Keratinocyte (primary cell): ENCODE results near the gene TMOD3. TPM values are rescaled to one million over a fixed set of nuclear protein-coding genes. Genes with fewer than 3 reads are reported as not detected.
A peak's percentile ranks its signal among the peaks of the same experiment; 100 is the strongest.

Source experiments
- DNase-seq: peaks from one replicate; pipeline ENCODE4 v3.0.0-alpha.2; 2011; ENCODE audit warnings: low read depth, missing footprints, low spot score
- FAIRE-seq: peaks from 2 replicates; lab custom pipeline; 2011; peaks lifted over from hg19 to GRCh38; lab: Jason Lieb, UNC
- H2AFZ ChIP-seq: 2 replicates; pipeline ENCODE4 v1.6.0; 2012; ENCODE audit warnings: low read length, control low read depth, inconsistent platforms; ENCODE audit not compliant: control insufficient read depth
- H3K27ac ChIP-seq: 2 replicates; pipeline ENCODE4 v1.5.1; 2011; ENCODE audit warnings: low read length; ENCODE audit not compliant: control insufficient read depth, insufficient read depth
- H3K27me3 ChIP-seq: 3 replicates; pipeline ENCODE4 v1.6.0; 2011; ENCODE audit warnings: low read length; ENCODE audit not compliant: control insufficient read depth, insufficient read depth; ENCODE audit errors: extremely low read depth
- H3K36me3 ChIP-seq, 2 experiments: 2 replicates in 1 of 2; 3 replicates in 1 of 2; pipeline ENCODE4 v1.5.1; 2011; ENCODE audit warnings: low read length in 2 of 2, mild to moderate bottlenecking in 1 of 2; ENCODE audit not compliant: control insufficient read depth in 2 of 2, insufficient read depth in 2 of 2; ENCODE audit errors: extremely low read depth in 1 of 2
- H3K4me1 ChIP-seq: 3 replicates; pipeline ENCODE4 v1.5.1; 2011; ENCODE audit warnings: low read length; ENCODE audit not compliant: control insufficient read depth, insufficient read depth; ENCODE audit errors: extremely low read depth
- H3K4me2 ChIP-seq: 3 replicates; pipeline ENCODE4 v1.6.0; 2011; ENCODE audit warnings: low read depth, low read length; ENCODE audit not compliant: control insufficient read depth, insufficient read depth; ENCODE audit errors: extremely low read depth
- H3K4me3 ChIP-seq, 3 experiments: fragments of 200-600 bp in 1 of 3; sonication (generic) in 1 of 3; 2 replicates in 2 of 3; 3 replicates in 1 of 3; pipeline ENCODE4 v1.5.1; 2011 to 2016; ENCODE audit warnings: low read length in 3 of 3, mild to moderate bottlenecking in 3 of 3, control low read depth in 2 of 3, inconsistent platforms in 1 of 3, low read depth in 1 of 3, mixed read lengths in 1 of 3, mixed run types in 1 of 3, moderate library complexity in 1 of 3; ENCODE audit not compliant: control insufficient read depth in 2 of 3, insufficient read depth in 2 of 3; ENCODE audit errors: extremely low read depth in 1 of 3
- H3K79me2 ChIP-seq: 2 replicates; pipeline ENCODE4 v1.6.0; 2012; ENCODE audit warnings: low read length; ENCODE audit not compliant: control insufficient read depth, insufficient read depth
- H3K9ac ChIP-seq: 3 replicates; pipeline ENCODE4 v1.6.0; 2011; ENCODE audit warnings: low read length; ENCODE audit not compliant: control insufficient read depth, insufficient read depth; ENCODE audit errors: extremely low read depth
- H3K9me1 ChIP-seq: 3 replicates; pipeline ENCODE4 v1.6.0; 2011; ENCODE audit warnings: low read length; ENCODE audit not compliant: control insufficient read depth, insufficient read depth; ENCODE audit errors: extremely low read depth
- H3K9me3 ChIP-seq: 2 replicates; pipeline ENCODE4 v1.5.1; 2012; ENCODE audit warnings: low read depth, low read length; ENCODE audit not compliant: control insufficient read depth
- H4K20me1 ChIP-seq: 3 replicates; pipeline ENCODE4 v1.6.0; 2011; ENCODE audit warnings: low read length; ENCODE audit not compliant: control insufficient read depth, insufficient read depth; ENCODE audit errors: extremely low read depth
- CTCF ChIP-seq, 3 experiments: IDR thresholded peaks in 1 of 3; conservative IDR thresholded peaks in 1 of 3; optimal IDR thresholded peaks in 1 of 3; 2 replicates in 2 of 3; 3 replicates in 1 of 3; pipeline versions ENCODE3 to v1.5.1; 2011; ENCODE audit warnings: low read length in 3 of 3, mild to moderate bottlenecking in 3 of 3, moderate library complexity in 2 of 3, control low read depth in 1 of 3, inconsistent platforms in 1 of 3; ENCODE audit not compliant: insufficient read depth in 2 of 3; ENCODE audit errors: extremely low read depth in 1 of 3
- EZH2 ChIP-seq: IDR thresholded peaks from one replicate; pipeline ENCODE4 v1.6.1; 2012; ENCODE audit warnings: inconsistent platforms, mild to moderate bottlenecking, low read length, moderate library complexity
- dilution Hi-C: fragments of 300-500 bp; cut with MboI; formaldehyde crosslinking; loops from one replicate; pipeline ENCODE4 v1.7.0; 2020; ENCODE audit warnings: low sequenced_read_pairs; ENCODE audit not compliant: extremely low pct_ligation_motif_present
- polyA plus RNA-seq, 5 experiments: library from polyadenylated mRNA; depleted of rRNA in 3 of 5; stranded (reverse) in 3 of 5; stranded (forward) in 1 of 5; unstranded in 1 of 5; fragments of >200 nt; gene quantifications; 1 replicate in 1 of 5; 2 replicates in 3 of 5; 3 replicates in 1 of 5; pipeline versions ENCODE4 v1.2.1 to v1.2.3, GENCODE V29; 2011 to 2012; ENCODE audit warnings: missing spikeins in 2 of 5, low read depth in 1 of 5, low replicate concordance in 1 of 5

Gene TMOD3
- polyA plus RNA-seq, 1 donor (not counting 4 experiments of a cell fraction or from before 2014, with no cell fraction given): 100 TPM

- H3K27me3 ChIP-seq: no peaks in the 10 kb centered on the region
- dilution Hi-C loops: no loop called here
- H3K4me3 ChIP-seq: no peak overlapping the region
- peaks cover 18% of the 10 kb centered on the region for H3K4me1 ChIP-seq
- FAIRE-seq (no peak), DNase-seq (no peak)
- H3K36me3 ChIP-seq: peaks cover 3 to 6% of the 10 kb centered on the region in 2 experiments
- H4K20me1 ChIP-seq: peaks cover 29% of the 10 kb centered on the region
- H3K27ac ChIP-seq: no peak overlapping the region
- H3K9me1 ChIP-seq: peaks cover 2% of the 10 kb centered on the region
- H3K79me2 ChIP-seq: peaks cover 99% of the 10 kb centered on the region
- H3K9me3 ChIP-seq: no peaks in the 10 kb centered on the region
- no peak overlapping the region for H3K9ac ChIP-seq
- TF ChIP-seq EZH2 (no peak), CTCF (optimal IDR thresholded peaks at IDR 0.05 in 1 of 3, IDR thresholded peaks at IDR 0.05 in 1 of 3, conservative IDR thresholded peaks at IDR 0.05 in 1 of 3; ENCODE audit: extremely low read depth in 1 of 3, insufficient read depth in 2 of 3, low read length in 3 of 3) (no peak)
- H2AFZ ChIP-seq: no peak overlapping the region
- H3K4me2 ChIP-seq: no peak overlapping the region
Observed at GRCh38 chr15:51853998-51854397, 24.5 kb downstream of the TMOD3 start.

- Histone ChIP-seq H3K9me3 (no peaks in the 10 kb centered on the region), H4K20me1 (peaks cover 27% of the 10 kb centered on the region), H3K27me3 (no peaks in the 10 kb centered on the region), H3K9ac (no peak overlapping the region), H3K4me2 (no peak overlapping the region), H3K27ac (peak overlapping the region; percentile 5), H3K36me3 (peaks cover 0 to 11% of the 10 kb centered on the region in 2 experiments), H3K79me2 (peaks cover 99% of the 10 kb centered on the region), H3K9me1 (peaks cover 2% of the 10 kb centered on the region), H3K4me1 (peaks cover 25% of the 10 kb centered on the region), H2AFZ (no peak overlapping the region), H3K4me3 (no peak overlapping the region)
- dilution Hi-C loops: no loop called here
- no peak for DNase-seq
- no peak for FAIRE-seq
- TF ChIP-seq CTCF (optimal IDR thresholded peaks at IDR 0.05 in 1 of 3, IDR thresholded peaks at IDR 0.05 in 1 of 3, conservative IDR thresholded peaks at IDR 0.05 in 1 of 3; ENCODE audit: extremely low read depth in 1 of 3, insufficient read depth in 2 of 3, low read length in 3 of 3) (no peak), EZH2 (no peak)
Observed at GRCh38 chr15:51855612-51856011, 26.2 kb downstream of the TMOD3 start.
